Mucosa of rectum (tissue), 2 donors: ENCODE data around the gene RIBC2.

ENCODE experiments used
- H3K27ac ChIP-seq, 2 donors: one replicate each; pipeline ENCODE4 v1.7.0; 2013; ENCODE audit warnings: inconsistent platforms in 2 of 2, low read depth in 2 of 2, low read length in 2 of 2
- H3K27me3 ChIP-seq, 2 donors: one replicate each; pipeline ENCODE4 v1.7.0; 2013; ENCODE audit warnings: low read length in 2 of 2; ENCODE audit not compliant: control insufficient read depth in 2 of 2, insufficient read depth in 2 of 2
- H3K36me3 ChIP-seq, 2 donors: one replicate each; pipeline ENCODE4 v1.7.0; 2013; ENCODE audit warnings: low read length in 2 of 2; ENCODE audit not compliant: control insufficient read depth in 2 of 2, insufficient read depth in 2 of 2
- H3K4me1 ChIP-seq, 2 donors: one replicate each; pipeline ENCODE4 v1.7.0; 2013; ENCODE audit warnings: low read length in 2 of 2, mild to moderate bottlenecking in 1 of 2; ENCODE audit not compliant: control insufficient read depth in 2 of 2, insufficient read depth in 2 of 2
- H3K4me3 ChIP-seq, 2 donors: one replicate each; pipeline ENCODE4 v1.7.0; 2013; ENCODE audit warnings: low read length in 2 of 2
- H3K9ac ChIP-seq, 2 donors: one replicate each; pipeline ENCODE4 v1.7.0; 2013; ENCODE audit warnings: low read length in 2 of 2, low read depth in 1 of 2, mild to moderate bottlenecking in 1 of 2
- H3K9me3 ChIP-seq, 2 donors: one replicate each; pipeline ENCODE4 v1.7.0; 2013; ENCODE audit warnings: low read length in 2 of 2; ENCODE audit not compliant: control insufficient read depth in 2 of 2
- donor health status: healthy.
- donor health status: Normal muscosa, but diverticular disease.

RIBC2 gene

DNA sequence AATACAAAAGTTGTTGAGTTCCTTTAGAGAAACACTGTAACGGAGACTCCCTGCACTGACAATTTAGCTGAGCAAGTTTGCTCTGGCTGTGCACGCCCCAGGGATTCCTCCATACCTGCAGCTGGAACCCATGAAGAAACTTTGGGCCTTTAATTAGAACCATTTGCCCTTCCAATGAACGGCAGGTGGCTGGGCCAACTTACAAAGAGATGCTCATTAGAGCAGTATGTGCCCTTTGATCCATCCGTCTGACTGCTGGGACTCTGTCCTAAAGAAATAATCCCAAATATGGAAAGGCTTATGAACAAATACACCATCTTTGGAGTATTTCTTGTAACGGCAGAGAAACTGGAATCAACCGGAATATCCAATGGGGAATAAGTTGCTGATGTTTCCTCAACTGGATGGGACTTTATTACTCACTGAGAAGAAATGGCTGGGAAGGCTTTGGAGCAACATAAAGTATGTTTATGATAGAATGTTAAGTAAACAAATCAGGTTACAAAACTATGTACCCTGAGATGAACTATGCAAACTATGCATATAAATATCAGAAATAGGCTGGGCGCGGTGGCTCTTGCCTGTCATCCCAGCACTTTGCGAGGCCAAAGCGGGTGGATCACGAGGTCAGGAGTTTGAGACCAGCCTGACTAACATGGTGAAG is 64.7 kb downstream of the RIBC2 start:
- no peaks in the 10 kb centered on the region for H3K27me3 ChIP-seq
- no peak overlapping the region for H3K9ac ChIP-seq
- H3K36me3 ChIP-seq: no peaks in the 10 kb centered on the region
- no peak overlapping the region for H3K4me3 ChIP-seq
- H3K4me1 ChIP-seq: no peaks in the 10 kb centered on the region
- no peaks in the 10 kb centered on the region for H3K9me3 ChIP-seq
- no peak overlapping the region for H3K27ac ChIP-seq

DNA sequence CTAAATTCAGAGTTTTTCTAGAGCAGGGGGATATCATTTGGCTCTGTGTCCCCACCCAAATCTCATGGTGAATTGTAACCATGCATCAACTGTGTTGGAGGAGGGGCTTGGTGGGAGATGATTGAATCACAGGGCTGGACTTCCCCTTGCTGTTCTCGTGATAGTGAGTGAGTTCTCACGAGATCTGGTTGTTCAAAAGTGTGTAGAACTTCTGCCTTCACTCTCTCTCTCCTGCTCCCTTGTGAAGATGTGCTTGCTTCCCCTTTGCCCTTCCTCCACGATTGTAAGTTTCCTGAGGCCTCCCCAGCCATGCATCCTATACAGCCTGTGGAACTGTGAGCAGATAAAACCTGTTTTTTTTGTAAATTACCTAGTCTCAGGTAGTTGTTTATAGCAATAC is 67.2 kb downstream of the RIBC2 start:
- Histone ChIP-seq H3K27me3 (no peaks in the 10 kb centered on the region), H3K9ac (no peak overlapping the region), H3K27ac (no peak overlapping the region), H3K9me3 (no peaks in the 10 kb centered on the region), H3K4me3 (no peak overlapping the region), H3K36me3 (no peaks in the 10 kb centered on the region), H3K4me1 (no peaks in the 10 kb centered on the region)

DNA sequence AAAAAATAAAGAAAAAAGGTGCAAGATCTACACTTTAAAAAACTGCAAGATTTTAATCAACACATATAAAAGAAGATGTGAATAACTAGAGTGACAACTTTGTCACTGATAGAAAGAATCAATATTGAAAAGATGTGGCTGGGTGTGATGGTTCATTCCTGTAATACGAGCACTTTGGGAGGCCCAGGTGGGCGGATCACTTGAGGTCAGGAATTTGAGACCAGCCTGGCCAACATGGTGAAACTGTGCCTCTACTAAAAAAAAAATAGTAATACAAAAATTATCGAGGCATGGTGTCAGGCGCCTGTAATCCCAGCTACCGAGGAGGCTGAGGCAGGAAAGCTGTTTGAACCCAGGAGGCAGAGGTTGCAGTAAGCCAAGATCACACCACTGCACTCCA is 68.2 kb downstream of the RIBC2 start:
- Histone ChIP-seq H3K4me1 (no peaks in the 10 kb centered on the region), H3K27ac (no peak overlapping the region), H3K27me3 (no peaks in the 10 kb centered on the region), H3K9me3 (no peaks in the 10 kb centered on the region), H3K9ac (no peak overlapping the region), H3K36me3 (no peaks in the 10 kb centered on the region), H3K4me3 (no peak overlapping the region)
